Gastroesophageal sphincter (tissue), 3 donors: ENCODE results near the gene AKR1B1.

Experiments used
- CTCF ChIP-seq, 4 experiments: fragments of 200-600 bp in 2 of 4; fragments of 450-650 bp in 2 of 4; sonication (generic) in 1 of 4; IDR thresholded peaks; one replicate each; pipeline ENCODE4 v1.5.1; 2017 to 2019; ENCODE audit warnings: antibody characterized with exemption in 4 of 4, mild to moderate bottlenecking in 2 of 4, moderate library complexity in 2 of 4
- EP300 ChIP-seq: sonication (generic); formaldehyde crosslinking; IDR thresholded peaks from one replicate; pipeline ENCODE4 v1.6.1; 2017; ENCODE audit warnings: antibody characterized with exemption, mild to moderate bottlenecking
- POLR2A ChIP-seq, 2 donors: fragments of 450-650 bp; IDR thresholded peaks; one replicate each; pipeline ENCODE4 v1.6.1; 2017; ENCODE audit warnings: antibody characterized with exemption in 2 of 2, mild to moderate bottlenecking in 2 of 2, moderate library complexity in 1 of 2
- POLR2AphosphoS5 ChIP-seq: sonication (generic); formaldehyde crosslinking; IDR thresholded peaks from one replicate; pipeline ENCODE4 v1.6.1; 2017; ENCODE audit warnings: antibody characterized with exemption

- TF ChIP-seq CTCF (IDR thresholded peaks at IDR 0.05) (no peak), POLR2A (IDR thresholded peaks at IDR 0.05) (no peak), POLR2AphosphoS5 (no peak), EP300 (no peak)
Observed at GRCh38 chr7:134481167-134481566, 22.3 kb upstream of the AKR1B1 start.
